CD14-positive monocyte (primary cell): ENCODE results near the gene PTK6. TPM values are rescaled to one million over a fixed set of nuclear protein-coding genes. Genes with fewer than 3 reads are reported as not detected.

Experiments
- DNase-seq, 3 donors: peaks; one replicate each; pipeline ENCODE4 v3.0.0-alpha.2; 2011 to 2022
- H2AFZ ChIP-seq: 2 replicates; pipeline ENCODE4 v1.6.0; 2012; ENCODE audit warnings: mild to moderate bottlenecking, low read depth, low read length, inconsistent platforms; ENCODE audit not compliant: insufficient read depth, poor library complexity, severe bottlenecking
- H3K27ac ChIP-seq, 2 donors: 1 replicate in 1 of 2; 2 replicates in 1 of 2; pipeline ENCODE4 v1.5.1; 2012 to 2013; ENCODE audit warnings: low read length in 2 of 2, control low read depth in 1 of 2, inconsistent platforms in 1 of 2, low read depth in 1 of 2, mild to moderate bottlenecking in 1 of 2
- H3K27me3 ChIP-seq, 2 donors: one replicate each; pipeline versions ENCODE4 v1.6.0 to v1.6.1; 2011 to 2013; ENCODE audit warnings: low read length in 2 of 2; ENCODE audit not compliant: control insufficient read depth in 2 of 2, insufficient read depth in 2 of 2
- H3K36me3 ChIP-seq, 2 donors: replicated peaks in 1 of 2; 1 replicate in 1 of 2; 2 replicates in 1 of 2; pipeline versions ENCODE4 v1.5.1 to v1.6.1; 2012 to 2013; ENCODE audit warnings: low read length in 2 of 2, control low read depth in 1 of 2, inconsistent platforms in 1 of 2, mild to moderate bottlenecking in 1 of 2; ENCODE audit not compliant: insufficient read depth in 2 of 2, control insufficient read depth in 1 of 2
- H3K4me1 ChIP-seq, 2 donors: 1 replicate in 1 of 2; 2 replicates in 1 of 2; pipeline versions ENCODE4 v1.5.1 to v1.6.1; 2012 to 2013; ENCODE audit warnings: low read length in 2 of 2, control low read depth in 1 of 2, inconsistent platforms in 1 of 2, mild to moderate bottlenecking in 1 of 2, moderate library complexity in 1 of 2; ENCODE audit not compliant: insufficient read depth in 2 of 2, control insufficient read depth in 1 of 2
- H3K4me2 ChIP-seq: replicated peaks from 2 replicates; pipeline ENCODE3; 2012; ENCODE audit warnings: low read length, moderate library complexity, mild to moderate bottlenecking; ENCODE audit not compliant: poor library complexity, severe bottlenecking; ENCODE audit errors: extremely low read depth
- H3K4me3 ChIP-seq, 3 experiments: fragments of 200-600 bp in 1 of 3; sonication (generic) in 1 of 3; replicated peaks in 1 of 3; 1 replicate in 2 of 3; 2 replicates in 1 of 3; pipeline ENCODE4 v1.5.1; 2011 to 2013; ENCODE audit warnings: low read length in 3 of 3, mild to moderate bottlenecking in 3 of 3, control low read depth in 2 of 3, low read depth in 2 of 3, inconsistent platforms in 1 of 3, moderate library complexity in 1 of 3
- H3K79me2 ChIP-seq: 2 replicates; pipeline ENCODE4 v1.6.0; 2012; ENCODE audit warnings: mild to moderate bottlenecking, control low read depth, inconsistent platforms, low read length, moderate library complexity; ENCODE audit not compliant: insufficient read depth
- H3K9ac ChIP-seq: 2 replicates; pipeline ENCODE4 v1.6.0; 2017; ENCODE audit warnings: low read length, mild to moderate bottlenecking; ENCODE audit not compliant: insufficient read depth, poor library complexity, severe bottlenecking
- H3K9me3 ChIP-seq, 2 donors: replicated peaks in 1 of 2; 1 replicate in 1 of 2; 2 replicates in 1 of 2; pipeline versions ENCODE4 v1.5.1 to v1.6.1; 2012 to 2013; ENCODE audit warnings: low read length in 2 of 2, control low read depth in 1 of 2; ENCODE audit not compliant: control insufficient read depth in 1 of 2, insufficient read depth in 1 of 2
- H4K20me1 ChIP-seq: 2 replicates; pipeline ENCODE4 v1.6.0; 2012; ENCODE audit warnings: mild to moderate bottlenecking, low read length, control low read depth, moderate library complexity; ENCODE audit not compliant: insufficient read depth
- H3K27ac Mint-ChIP-seq, 7 donors: one replicate each; pipeline ENCODE4 v1.8.0; 2020; ENCODE audit warnings: mild to moderate bottlenecking in 7 of 7, mixed read lengths in 7 of 7, moderate library complexity in 6 of 7, inconsistent platforms in 2 of 7
- H3K27me3 Mint-ChIP-seq, 3 donors: one replicate each; pipeline ENCODE4 v1.8.0; 2021 to 2022; ENCODE audit warnings: low read depth in 3 of 3, mild to moderate bottlenecking in 3 of 3, mixed read lengths in 3 of 3, moderate library complexity in 3 of 3, inconsistent platforms in 1 of 3
- H3K36me3 Mint-ChIP-seq, 2 donors: one replicate each; pipeline ENCODE4 v1.8.0; 2020; ENCODE audit warnings: mixed read lengths in 2 of 2, inconsistent platforms in 1 of 2, mild to moderate bottlenecking in 1 of 2
- H3K4me1 Mint-ChIP-seq: one replicate; pipeline ENCODE4 v1.8.0; 2020; ENCODE audit warnings: mild to moderate bottlenecking, mixed read lengths
- H3K4me3 Mint-ChIP-seq, 2 donors: one replicate each; pipeline ENCODE4 v1.8.0; 2020; ENCODE audit warnings: mild to moderate bottlenecking in 2 of 2, mixed read lengths in 2 of 2, moderate library complexity in 1 of 2
- H3K9me3 Mint-ChIP-seq, 7 donors: one replicate each; pipeline ENCODE4 v1.8.0; 2020 to 2022; ENCODE audit warnings: mixed read lengths in 7 of 7, mild to moderate bottlenecking in 6 of 7, moderate library complexity in 6 of 7, inconsistent platforms in 2 of 7
- WGBS: methylation state at CpG from one replicate; pipeline ENCODE4 v1.1.5; 2013; ENCODE audit warnings: missing lambda C conversion rate; ENCODE audit not compliant: insufficient coverage; 5-methylcytosine and 5-hydroxymethylcytosine counted together
- intact Hi-C, 2 donors: fragments of 100-400 bp; cut with micrococcal nuclease; formaldehyde crosslinking; loops; one replicate each; pipeline versions ENCODE4 v1.15.0 to v1.15.1; 2023
- polyA plus RNA-seq, 3 donors: library from polyadenylated mRNA; depleted of rRNA in 1 of 3; unstranded in 2 of 3; stranded (reverse) in 1 of 3; fragments of 300-500 nt in 2 of 3; fragments of >200 nt in 1 of 3; fragmentation: Illumina TruSeq in 2 of 3; gene quantifications; 1 replicate in 2 of 3; 2 replicates in 1 of 3; pipeline ENCODE4 v1.2.3, GENCODE V29; 2012 to 2021
- TF ChIP-seq, protein P1 (sequence below): fragments of 200-600 bp; IDR thresholded peaks from one replicate; pipeline ENCODE4 v1.8.0; 2022; ENCODE audit warnings: antibody characterized with exemption, mild to moderate bottlenecking

The PTK6 gene
- polyA plus RNA-seq, 3 donors: 0.66 to 4.1 (median 1.5) TPM

DNA sequence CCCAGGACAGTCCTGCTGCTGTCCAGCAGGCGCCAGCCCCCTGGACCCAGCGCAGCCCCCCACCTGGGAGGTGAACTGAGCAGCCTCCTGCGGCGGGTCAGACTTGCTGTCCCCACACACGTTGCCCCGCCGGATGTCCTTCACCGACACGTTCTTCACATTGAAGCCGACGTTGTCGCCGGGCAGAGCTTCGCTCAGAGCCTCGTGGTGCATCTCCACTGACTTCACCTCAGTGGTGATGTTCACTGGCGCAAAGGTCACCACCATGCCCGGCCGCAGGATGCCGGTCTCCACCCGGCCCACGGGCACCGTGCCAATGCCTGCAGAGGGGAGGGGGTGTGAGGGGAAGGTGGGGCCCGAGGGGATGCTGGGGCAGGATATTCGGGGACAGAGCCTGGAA, 46.8 kb downstream of the PTK6 start:
- H3K36me3 ChIP-seq: no peaks in the 10 kb centered on the region

DNA sequence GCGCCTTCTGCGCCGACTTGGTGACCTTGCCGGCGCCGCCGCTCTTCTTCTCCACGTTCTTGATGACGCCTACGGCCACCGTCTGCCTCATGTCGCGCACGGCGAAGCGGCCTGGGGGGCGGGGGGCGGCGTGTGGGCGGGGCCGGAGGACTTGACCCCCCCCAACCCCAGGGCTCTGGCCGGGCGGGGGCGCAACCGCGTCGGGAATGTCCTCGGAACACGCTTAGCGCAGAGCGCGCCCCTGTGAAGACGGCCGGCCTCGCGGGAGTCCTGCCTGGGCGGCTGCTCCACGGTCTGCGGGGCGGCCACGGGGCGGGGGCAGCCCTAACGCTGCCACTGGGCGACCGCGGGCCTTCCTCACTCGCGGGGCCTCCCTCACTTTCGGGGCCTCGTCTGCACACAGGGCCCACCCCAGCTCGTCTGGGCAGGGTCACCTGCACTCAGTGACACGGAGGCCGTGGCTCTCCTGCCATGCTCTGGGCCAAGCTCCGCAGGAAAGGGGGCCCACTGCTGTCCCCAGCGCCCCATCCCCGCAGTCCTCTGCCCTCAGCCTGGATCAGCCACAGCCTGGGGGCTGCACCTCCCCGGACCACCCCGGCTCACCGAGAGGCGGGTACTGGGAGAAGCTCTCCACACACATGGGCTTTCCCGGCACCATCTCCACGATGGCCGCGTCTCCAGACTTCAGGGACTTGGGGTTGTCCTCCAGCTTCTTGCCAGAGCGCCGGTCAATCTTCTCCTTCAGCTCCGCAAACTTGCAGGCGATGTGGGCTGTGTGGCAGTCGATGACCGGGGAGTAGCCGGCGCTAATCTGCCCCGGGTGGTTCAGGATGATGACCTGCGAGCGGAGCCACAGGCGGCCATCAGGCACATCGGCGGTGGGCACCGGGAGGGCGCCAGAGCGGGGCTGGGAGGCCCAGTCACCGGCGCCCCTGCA, 48.6 kb downstream of the PTK6 start:
- Histone ChIP-seq H4K20me1 (no peaks in the 10 kb centered on the region), H3K4me2 (no peak overlapping the region), H3K4me3 (no peak overlapping the region), H3K36me3 (no peaks in the 10 kb centered on the region), H3K27me3 (peaks cover 4 to 23% of the 10 kb centered on the region in 2 donors), H3K4me1 (no peaks in the 10 kb centered on the region), H2AFZ (no peak overlapping the region), H3K27ac (no peak overlapping the region), H3K9ac (no peak overlapping the region), H3K9me3 (peaks cover 0 to 3% of the 10 kb centered on the region in 2 donors), H3K79me2 (no peaks in the 10 kb centered on the region)
- DNase-seq: no peak
- no peaks in the 10 kb centered on the region for H3K4me1 Mint-ChIP-seq
- no peak overlapping the region for H3K27ac Mint-ChIP-seq
- peaks cover 24 to 60% (median 33%) of the 10 kb centered on the region in 3 donors for H3K27me3 Mint-ChIP-seq
- intact Hi-C loops: no loop called here
- H3K4me3 Mint-ChIP-seq: no peak overlapping the region
- WGBS: 14% methylated on average over 78 of the region's 83 CpGs
- H3K36me3 Mint-ChIP-seq: no peaks in the 10 kb centered on the region
- peaks cover 0 to 4% (median 2%) of the 10 kb centered on the region in 7 donors for H3K9me3 Mint-ChIP-seq
- TF ChIP-seq, protein P1, sequence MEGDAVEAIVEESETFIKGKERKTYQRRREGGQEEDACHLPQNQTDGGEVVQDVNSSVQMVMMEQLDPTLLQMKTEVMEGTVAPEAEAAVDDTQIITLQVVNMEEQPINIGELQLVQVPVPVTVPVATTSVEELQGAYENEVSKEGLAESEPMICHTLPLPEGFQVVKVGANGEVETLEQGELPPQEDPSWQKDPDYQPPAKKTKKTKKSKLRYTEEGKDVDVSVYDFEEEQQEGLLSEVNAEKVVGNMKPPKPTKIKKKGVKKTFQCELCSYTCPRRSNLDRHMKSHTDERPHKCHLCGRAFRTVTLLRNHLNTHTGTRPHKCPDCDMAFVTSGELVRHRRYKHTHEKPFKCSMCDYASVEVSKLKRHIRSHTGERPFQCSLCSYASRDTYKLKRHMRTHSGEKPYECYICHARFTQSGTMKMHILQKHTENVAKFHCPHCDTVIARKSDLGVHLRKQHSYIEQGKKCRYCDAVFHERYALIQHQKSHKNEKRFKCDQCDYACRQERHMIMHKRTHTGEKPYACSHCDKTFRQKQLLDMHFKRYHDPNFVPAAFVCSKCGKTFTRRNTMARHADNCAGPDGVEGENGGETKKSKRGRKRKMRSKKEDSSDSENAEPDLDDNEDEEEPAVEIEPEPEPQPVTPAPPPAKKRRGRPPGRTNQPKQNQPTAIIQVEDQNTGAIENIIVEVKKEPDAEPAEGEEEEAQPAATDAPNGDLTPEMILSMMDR: no peak

More for the DNA sequence above, 46.8 kb downstream of the PTK6 start:
- intact Hi-C loops: no loop called here
- H3K27me3 ChIP-seq: peaks cover 4 to 25% of the 10 kb centered on the region in 2 donors
- TF ChIP-seq, protein P1: no peak
- H3K4me2 ChIP-seq: no peak overlapping the region
- H3K9me3 ChIP-seq: peaks cover 0 to 3% of the 10 kb centered on the region in 2 donors
- WGBS: 87% methylated on average over 20 of the region's 24 CpGs
- H2AFZ ChIP-seq: no peak overlapping the region
- peaks cover 0 to 4% (median 2%) of the 10 kb centered on the region in 7 donors for H3K9me3 Mint-ChIP-seq
- DNase-seq: no peak
- H3K27ac ChIP-seq: no peak overlapping the region
- no peak overlapping the region for H3K9ac ChIP-seq
- H3K4me3 ChIP-seq: no peak overlapping the region
- no peaks in the 10 kb centered on the region for H3K4me1 ChIP-seq
- H3K79me2 ChIP-seq: no peaks in the 10 kb centered on the region
- no peaks in the 10 kb centered on the region for H3K36me3 Mint-ChIP-seq
- no peaks in the 10 kb centered on the region for H3K4me1 Mint-ChIP-seq
- peaks cover 20 to 53% (median 33%) of the 10 kb centered on the region in 3 donors for H3K27me3 Mint-ChIP-seq
- H3K27ac Mint-ChIP-seq: no peak overlapping the region
- no peak overlapping the region for H3K4me3 Mint-ChIP-seq
- H4K20me1 ChIP-seq: no peaks in the 10 kb centered on the region
